H9 (cell line): Measurements from ENCODE around the gene ABCG4. TPM values are rescaled to one million over a fixed set of nuclear protein-coding genes. Genes with fewer than 3 reads are reported as not detected.

Source experiments
- DNase-seq: peaks from one replicate; pipeline ENCODE4 v3.0.0-alpha.2; 2017
- H2AFZ ChIP-seq: one replicate; pipeline ENCODE4 v1.6.1; 2013; ENCODE audit warnings: mild to moderate bottlenecking, low read length, control low read depth, moderate library complexity
- H2AK5ac ChIP-seq: 2 replicates; pipeline ENCODE4 v1.6.1; 2013; ENCODE audit warnings: low read length, control low read depth, mixed read lengths; ENCODE audit not compliant: insufficient read length
- H2BK120ac ChIP-seq: one replicate; pipeline ENCODE4 v1.6.1; 2013; ENCODE audit warnings: low read depth, mild to moderate bottlenecking, low read length, control low read depth, inconsistent platforms; ENCODE audit not compliant: poor library complexity, severe bottlenecking
- H2BK12ac ChIP-seq: 2 replicates; pipeline ENCODE4 v1.6.1; 2013; ENCODE audit warnings: low read length, control low read depth, mixed read lengths, low read depth; ENCODE audit not compliant: insufficient read length
- H2BK15ac ChIP-seq: 2 replicates; pipeline ENCODE4 v1.6.1; 2013; ENCODE audit warnings: low read depth, low read length, control low read depth
- H2BK20ac ChIP-seq: one replicate; pipeline ENCODE4 v1.6.1; 2013; ENCODE audit warnings: low read depth, mild to moderate bottlenecking, low read length, control low read depth, inconsistent platforms; ENCODE audit not compliant: poor library complexity, severe bottlenecking
- H2BK5ac ChIP-seq: 2 replicates; pipeline ENCODE4 v1.6.1; 2013; ENCODE audit warnings: low read length, control low read depth, mixed read lengths; ENCODE audit not compliant: insufficient read length
- H3K14ac ChIP-seq: 2 replicates; pipeline ENCODE4 v1.6.1; 2013; ENCODE audit warnings: low read length, control low read depth; ENCODE audit not compliant: insufficient read depth
- H3K18ac ChIP-seq: 2 replicates; pipeline ENCODE4 v1.6.1; 2013; ENCODE audit warnings: low read depth, mild to moderate bottlenecking, mixed read lengths, low read length, control low read depth; ENCODE audit not compliant: insufficient read length
- H3K23ac ChIP-seq: 2 replicates; pipeline ENCODE4 v1.6.1; 2013; ENCODE audit warnings: low read length, control low read depth, mixed read lengths, low read depth; ENCODE audit not compliant: insufficient read length
- H3K23me2 ChIP-seq: 2 replicates; pipeline ENCODE4 v1.6.1; 2013; ENCODE audit warnings: low read depth, mild to moderate bottlenecking, mixed read lengths, low read length, control low read depth; ENCODE audit not compliant: insufficient read length, poor library complexity, severe bottlenecking
- H3K27ac ChIP-seq: 2 replicates; pipeline ENCODE4 v1.5.1; 2013; ENCODE audit warnings: low read length, control low read depth, mixed read lengths, low read depth; ENCODE audit not compliant: insufficient read length
- H3K27me3 ChIP-seq: 2 replicates; pipeline ENCODE4 v1.6.1; 2013; ENCODE audit warnings: low read length, control low read depth, inconsistent platforms; ENCODE audit not compliant: insufficient read depth
- H3K4ac ChIP-seq: 2 replicates; pipeline ENCODE4 v1.6.1; 2013; ENCODE audit warnings: low read depth, mild to moderate bottlenecking, control low read depth, inconsistent platforms, low read length, moderate library complexity
- H3K4me1 ChIP-seq: 2 replicates; pipeline ENCODE4 v1.6.1; 2013; ENCODE audit warnings: low read length, control low read depth, inconsistent platforms; ENCODE audit not compliant: insufficient read depth
- H3K4me2 ChIP-seq: 2 replicates; pipeline ENCODE4 v1.6.1; 2013; ENCODE audit warnings: low read length, control low read depth, mixed read lengths; ENCODE audit not compliant: insufficient read length, insufficient read depth
- H3K56ac ChIP-seq: 2 replicates; pipeline ENCODE4 v1.6.1; 2013; ENCODE audit warnings: low read depth, mild to moderate bottlenecking, mixed read lengths, low read length, control low read depth; ENCODE audit not compliant: insufficient read length
- H3K79me1 ChIP-seq: 2 replicates; pipeline ENCODE4 v1.6.1; 2013; ENCODE audit warnings: low read depth, mild to moderate bottlenecking, moderate library complexity, low read length, control low read depth, inconsistent platforms; ENCODE audit not compliant: insufficient read depth, poor library complexity, severe bottlenecking
- H3K79me2 ChIP-seq: 2 replicates; pipeline ENCODE4 v1.6.1; 2013; ENCODE audit warnings: low read length, control low read depth, inconsistent platforms; ENCODE audit not compliant: insufficient read depth
- H3K9ac ChIP-seq: 2 replicates; pipeline ENCODE4 v1.6.1; 2013; ENCODE audit warnings: low read length, control low read depth, mixed read lengths; ENCODE audit not compliant: insufficient read length; ENCODE audit errors: extremely low read depth
- H3K9me3 ChIP-seq: one replicate; pipeline ENCODE4 v1.6.1; 2013; ENCODE audit warnings: low read depth, low read length, inconsistent platforms; ENCODE audit not compliant: control insufficient read depth
- H3T11ph ChIP-seq: one replicate; pipeline ENCODE4 v1.6.1; 2013; ENCODE audit warnings: mild to moderate bottlenecking, low read length, control low read depth, inconsistent platforms
- H4K20me1 ChIP-seq: one replicate; pipeline ENCODE4 v1.6.1; 2013; ENCODE audit not compliant: control insufficient read depth, insufficient read length, insufficient read depth
- H4K5ac ChIP-seq: 2 replicates; pipeline ENCODE4 v1.6.1; 2013; ENCODE audit warnings: low read depth, mild to moderate bottlenecking, mixed read lengths, low read length, control low read depth; ENCODE audit not compliant: insufficient read length
- H4K8ac ChIP-seq: replicated peaks from 2 replicates; pipeline ENCODE4 v1.6.1; 2013; ENCODE audit warnings: low read length, control low read depth, mixed read lengths, low read depth; ENCODE audit not compliant: insufficient read length
- H4K91ac ChIP-seq: 2 replicates; pipeline ENCODE4 v1.6.1; 2013; ENCODE audit warnings: low read depth, mild to moderate bottlenecking, moderate library complexity, mixed read lengths, low read length, control low read depth; ENCODE audit not compliant: insufficient read length
- H3K27ac Mint-ChIP-seq, 3 experiments: 2 replicates in 2 of 3; 3 replicates in 1 of 3; pipeline ENCODE4 v1.8.0; 2020 to 2021; ENCODE audit warnings: mixed read lengths in 3 of 3, mild to moderate bottlenecking in 1 of 3, moderate library complexity in 1 of 3
- H3K27me3 Mint-ChIP-seq: 2 replicates; pipeline ENCODE4 v1.8.0; 2021; ENCODE audit warnings: low read depth, mild to moderate bottlenecking, moderate library complexity, mixed read lengths
- H3K36me3 Mint-ChIP-seq, 3 experiments: 2 replicates in 2 of 3; 3 replicates in 1 of 3; pipeline ENCODE4 v1.8.0; 2020 to 2021; ENCODE audit warnings: low read depth in 3 of 3, mixed read lengths in 3 of 3; ENCODE audit not compliant: insufficient read depth in 1 of 3
- H3K4me1 Mint-ChIP-seq, 2 experiments: 2 replicates each; pipeline ENCODE4 v1.8.0; 2020; ENCODE audit warnings: mixed read lengths in 2 of 2
- H3K4me3 Mint-ChIP-seq, 2 experiments: 2 replicates in 1 of 2; 3 replicates in 1 of 2; pipeline ENCODE4 v1.8.0; 2020 to 2021; ENCODE audit warnings: mild to moderate bottlenecking in 2 of 2, mixed read lengths in 2 of 2, moderate library complexity in 1 of 2
- H3K9me3 Mint-ChIP-seq, 2 experiments: 2 replicates in 1 of 2; 3 replicates in 1 of 2; pipeline ENCODE4 v1.8.0; 2020; ENCODE audit warnings: mild to moderate bottlenecking in 2 of 2, mixed read lengths in 2 of 2, moderate library complexity in 1 of 2
- CTCF ChIP-seq: fragments of 200-600 bp; sonication (generic); conservative IDR thresholded peaks from 3 replicates; pipeline ENCODE4 v1.8.0; 2021; ENCODE audit warnings: antibody characterized with exemption, mild to moderate bottlenecking
- WGBS: extraction: QIAGEN DNeasy Blood & Tissue Kit; methylation state at CpG from one replicate; pipeline ENCODE4 v1.1.7; 2013; ENCODE audit warnings: missing lambda C conversion rate, low lambda C conversion rate, mixed read lengths; ENCODE audit not compliant: insufficient read length; ENCODE audit errors: extremely low coverage; 5-methylcytosine and 5-hydroxymethylcytosine counted together
- total RNA-seq: library from RNA; stranded (reverse); gene quantifications from 2 replicates; pipeline ENCODE4 v1.2.1, GENCODE V29; 2021

ABCG4 gene
- total RNA-seq, 1 experiment from 2014 or later = 1.2 TPM

- H3K4me3 Mint-ChIP-seq = no peak overlapping the region
- no CpG with 5 or more reads among the region's 9 CpGs for WGBS
- Histone ChIP-seq H3K56ac (no peak overlapping the region), H4K91ac (no peak overlapping the region), H2BK20ac (no peak overlapping the region), H3K27ac (no peak overlapping the region), H2AFZ (no peak overlapping the region), H3K14ac (no peak overlapping the region), H2BK12ac (no peak overlapping the region), H2AK5ac (no peak overlapping the region), H4K5ac (no peak overlapping the region), H4K20me1 (no peaks in the 10 kb centered on the region), H2BK5ac (no peak overlapping the region), H4K8ac (no peak overlapping the region), H3T11ph (no peak overlapping the region), H3K4me2 (no peak overlapping the region), H2BK15ac (no peak overlapping the region), H3K9me3 (no peaks in the 10 kb centered on the region), H3K23me2 (no peaks in the 10 kb centered on the region), H3K23ac (no peak overlapping the region), H3K79me1 (no peaks in the 10 kb centered on the region), H3K4ac (no peak overlapping the region), H3K79me2 (no peaks in the 10 kb centered on the region), H3K4me1 (no peaks in the 10 kb centered on the region), H3K18ac (no peak overlapping the region), H2BK120ac (no peak overlapping the region), H3K9ac (no peak overlapping the region), H3K27me3 (no peaks in the 10 kb centered on the region)
- no peaks in the 10 kb centered on the region for H3K36me3 Mint-ChIP-seq
- TF ChIP-seq CTCF = no peak
- DNase-seq = no peak
- H3K27me3 Mint-ChIP-seq = peaks cover 10% of the 10 kb centered on the region
- H3K9me3 Mint-ChIP-seq = no peaks in the 10 kb centered on the region
- H3K27ac Mint-ChIP-seq = no peak overlapping the region
- H3K4me1 Mint-ChIP-seq = peaks cover 11 to 15% of the 10 kb centered on the region in 2 experiments
Measured at GRCh38 chr11:119160151-119160550, 11.3 kb downstream of the ABCG4 start.
